PFSK-1 (cell line): ENCODE measurements around the gene PTPN2.

Source experiments
- POLR2AphosphoS5 ChIP-seq: IDR thresholded peaks from 2 replicates; pipeline ENCODE4 v1.6.1; 2012; ENCODE audit warnings: low read depth, mild to moderate bottlenecking, control low read depth, low read length, moderate library complexity
- SIN3A ChIP-seq: IDR thresholded peaks from 2 replicates; pipeline ENCODE4 v1.6.1; 2012; ENCODE audit warnings: mild to moderate bottlenecking, low read length, moderate library complexity, borderline replicate concordance; ENCODE audit not compliant: insufficient read depth

DNA sequence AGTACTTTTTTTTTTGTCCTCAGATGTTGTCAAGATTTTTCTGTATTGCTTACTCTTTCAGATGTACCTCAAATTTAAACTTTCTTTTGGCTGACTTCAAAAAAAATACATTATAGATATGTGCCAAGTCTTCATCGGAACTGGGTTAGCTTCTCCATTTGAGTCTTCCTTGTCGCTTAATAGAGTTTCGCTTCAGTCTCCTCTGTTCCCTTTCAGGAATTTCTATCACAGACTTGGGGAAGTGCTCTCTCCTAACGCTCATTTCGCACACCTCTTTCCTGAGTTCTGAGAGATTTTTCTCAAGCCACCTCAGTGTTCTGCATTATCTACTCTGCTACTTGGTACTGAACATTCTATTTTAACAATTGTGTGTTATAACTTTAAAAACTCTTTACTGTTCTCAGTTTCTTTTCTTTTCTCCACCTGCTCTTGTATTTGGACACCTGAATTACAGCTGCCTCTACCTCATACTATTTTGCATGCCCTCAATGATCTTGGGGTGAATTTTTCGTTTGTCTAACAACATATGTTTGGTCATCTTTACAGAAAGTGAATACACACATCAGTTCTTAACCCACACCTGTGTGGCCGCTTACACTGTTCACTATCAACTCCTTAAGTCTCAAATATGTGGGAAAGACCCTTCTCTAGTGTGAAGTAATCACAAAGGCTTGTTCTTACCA is 16.5 kb downstream of the PTPN2 start:
- TF ChIP-seq POLR2AphosphoS5 (no peak), SIN3A (no peak)
